Adrenal gland (tissue), 5 donors: ENCODE data around the gene C17orf50.

Source experiments
- POLR2A ChIP-seq, 2 donors: fragments of 450-650 bp; IDR thresholded peaks; one replicate each; pipeline ENCODE4 v1.6.1; 2017; ENCODE audit warnings: antibody characterized with exemption in 2 of 2, mild to moderate bottlenecking in 2 of 2, moderate library complexity in 1 of 2
- TF ChIP-seq, protein P1 (sequence below), 6 experiments: fragments of 450-650 bp in 4 of 6; fragments of 200-600 bp in 2 of 6; sonication (generic) in 1 of 6; IDR thresholded peaks; 1 replicate in 5 of 6; 2 replicates in 1 of 6; pipeline versions ENCODE4 v1.5.1 to v1.8.0; 2016 to 2021; ENCODE audit warnings: antibody characterized with exemption in 6 of 6, mild to moderate bottlenecking in 2 of 6, moderate library complexity in 1 of 6
- donor health status: DM: no; HTN: no; CAD: no.

DNA sequence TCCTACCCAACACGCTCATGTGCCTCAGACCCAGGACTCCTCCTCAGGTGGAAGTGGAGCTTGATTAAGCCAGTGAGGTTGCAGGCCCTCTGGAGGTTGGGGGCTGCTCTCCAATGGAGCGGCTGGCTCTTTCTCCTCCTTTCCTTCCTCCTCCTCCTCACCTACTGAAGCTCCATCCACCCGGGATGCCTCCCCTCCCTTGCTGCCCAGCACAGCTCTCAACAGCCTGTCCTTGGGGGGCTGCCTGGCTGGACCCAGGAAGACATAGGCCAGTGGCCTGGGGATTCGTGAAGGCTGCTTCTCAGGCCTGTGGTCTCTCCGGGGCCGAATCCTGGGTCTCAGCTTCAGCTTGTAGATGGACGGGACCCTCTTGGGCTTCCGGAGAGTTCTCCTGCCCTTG, 15.9 kb upstream of the C17orf50 start:
- TF ChIP-seq, protein P1, sequence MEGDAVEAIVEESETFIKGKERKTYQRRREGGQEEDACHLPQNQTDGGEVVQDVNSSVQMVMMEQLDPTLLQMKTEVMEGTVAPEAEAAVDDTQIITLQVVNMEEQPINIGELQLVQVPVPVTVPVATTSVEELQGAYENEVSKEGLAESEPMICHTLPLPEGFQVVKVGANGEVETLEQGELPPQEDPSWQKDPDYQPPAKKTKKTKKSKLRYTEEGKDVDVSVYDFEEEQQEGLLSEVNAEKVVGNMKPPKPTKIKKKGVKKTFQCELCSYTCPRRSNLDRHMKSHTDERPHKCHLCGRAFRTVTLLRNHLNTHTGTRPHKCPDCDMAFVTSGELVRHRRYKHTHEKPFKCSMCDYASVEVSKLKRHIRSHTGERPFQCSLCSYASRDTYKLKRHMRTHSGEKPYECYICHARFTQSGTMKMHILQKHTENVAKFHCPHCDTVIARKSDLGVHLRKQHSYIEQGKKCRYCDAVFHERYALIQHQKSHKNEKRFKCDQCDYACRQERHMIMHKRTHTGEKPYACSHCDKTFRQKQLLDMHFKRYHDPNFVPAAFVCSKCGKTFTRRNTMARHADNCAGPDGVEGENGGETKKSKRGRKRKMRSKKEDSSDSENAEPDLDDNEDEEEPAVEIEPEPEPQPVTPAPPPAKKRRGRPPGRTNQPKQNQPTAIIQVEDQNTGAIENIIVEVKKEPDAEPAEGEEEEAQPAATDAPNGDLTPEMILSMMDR (IDR thresholded peaks at IDR 0.05), result no peak
- TF ChIP-seq POLR2A (IDR thresholded peaks at IDR 0.05), result no peak
